WTC11 (cell line): ENCODE measurements around the gene FLT1. TPM values are rescaled to one million over a fixed set of nuclear protein-coding genes. Genes with fewer than 3 reads are reported as not detected.
A peak's percentile ranks its signal among the peaks of the same experiment; 100 is the strongest.

Experiments
- CDX4 ChIP-seq: fragments of 250-450 bp; sonication (Bioruptor Pico); IDR thresholded peaks from 2 replicates; pipeline ENCODE4 v1.9.0; 2021; ENCODE audit warnings: moderate library complexity, mild to moderate bottlenecking, inconsistent platforms, borderline replicate concordance
- CREB1 ChIP-seq: sonication (generic); formaldehyde crosslinking; IDR thresholded peaks from 2 replicates; pipeline ENCODE4 v1.8.0; 2023; ENCODE audit warnings: mild to moderate bottlenecking, missing genetic modification reagents
- CREM ChIP-seq: sonication (generic); formaldehyde crosslinking; IDR thresholded peaks from 2 replicates; pipeline ENCODE4 v1.8.1; 2022; ENCODE audit warnings: mild to moderate bottlenecking, missing genetic modification reagents, moderate library complexity
- E2F4 ChIP-seq: sonication (generic); formaldehyde crosslinking; IDR thresholded peaks from 2 replicates; pipeline ENCODE4 v1.8.1; 2022; ENCODE audit warnings: low read depth, mild to moderate bottlenecking, moderate library complexity, missing genetic modification reagents, borderline replicate concordance
- ETV6 ChIP-seq: sonication (generic); formaldehyde crosslinking; IDR thresholded peaks from 2 replicates; pipeline ENCODE4 v1.8.1; 2022; ENCODE audit warnings: mild to moderate bottlenecking, missing genetic modification reagents
- FOXK1 ChIP-seq: sonication (generic); formaldehyde crosslinking; IDR thresholded peaks from 2 replicates; pipeline ENCODE4 v1.8.0; 2022; ENCODE audit warnings: mild to moderate bottlenecking, moderate library complexity, missing genetic modification reagents
- HMGXB4 ChIP-seq: sonication (generic); formaldehyde crosslinking; IDR thresholded peaks from 2 replicates; pipeline ENCODE4 v1.8.1; 2023; ENCODE audit warnings: mild to moderate bottlenecking, moderate library complexity, missing genetic modification reagents
- JAZF1 ChIP-seq: fragments of 250-450 bp; sonication (Bioruptor Pico); IDR thresholded peaks from 2 replicates; pipeline ENCODE4 v1.9.0; 2021; ENCODE audit warnings: moderate library complexity, mild to moderate bottlenecking, inconsistent platforms
- KAT7 ChIP-seq: sonication (generic); formaldehyde crosslinking; IDR thresholded peaks from 2 replicates; pipeline ENCODE4 v1.8.1; 2023; ENCODE audit warnings: missing genetic modification reagents, mild to moderate bottlenecking, borderline replicate concordance
- MYBL2 ChIP-seq: sonication (generic); formaldehyde crosslinking; IDR thresholded peaks from 2 replicates; pipeline ENCODE4 v1.8.1; 2023; ENCODE audit warnings: mild to moderate bottlenecking, moderate library complexity, missing genetic modification reagents
- NFATC4 ChIP-seq: fragments of 250-450 bp; sonication (Bioruptor Pico); IDR thresholded peaks from 2 replicates; pipeline ENCODE4 v1.9.0; 2021; ENCODE audit warnings: mild to moderate bottlenecking
- NR1H2 ChIP-seq: sonication (generic); formaldehyde crosslinking; IDR thresholded peaks from 2 replicates; pipeline ENCODE4 v1.9.0; 2021; ENCODE audit warnings: mild to moderate bottlenecking, moderate library complexity, missing genetic modification reagents
- RORB ChIP-seq: fragments of 250-450 bp; sonication (Bioruptor Pico); IDR thresholded peaks from 2 replicates; pipeline ENCODE4 v1.9.0; 2021; ENCODE audit warnings: mild to moderate bottlenecking
- SOX15 ChIP-seq: fragments of 250-450 bp; sonication (Bioruptor Pico); IDR thresholded peaks from 2 replicates; pipeline ENCODE4 v1.9.0; 2021; ENCODE audit warnings: mild to moderate bottlenecking
- SP1 ChIP-seq: sonication (generic); formaldehyde crosslinking; conservative IDR thresholded peaks from 2 replicates; pipeline ENCODE4 v1.8.1; 2022; ENCODE audit warnings: missing genetic modification reagents
- ZBTB43 ChIP-seq: sonication (generic); formaldehyde crosslinking; IDR thresholded peaks from 2 replicates; pipeline ENCODE4 v1.8.1; 2023; ENCODE audit warnings: mild to moderate bottlenecking, missing genetic modification reagents
- ZNF138 ChIP-seq: sonication (generic); formaldehyde crosslinking; conservative IDR thresholded peaks from 2 replicates; pipeline ENCODE4 v1.8.1; 2022; ENCODE audit warnings: mild to moderate bottlenecking, moderate library complexity, missing genetic modification reagents
- ZNF263 ChIP-seq: sonication (generic); formaldehyde crosslinking; IDR thresholded peaks from 2 replicates; pipeline ENCODE4 v1.8.1; 2022; ENCODE audit warnings: low read depth, mild to moderate bottlenecking, moderate library complexity, missing genetic modification reagents
- total RNA-seq: library from RNA; stranded (reverse); gene quantifications from 3 replicates; pipeline ENCODE4 v1.2.3, GENCODE V29; 2021
- TF ChIP-seq, protein P1 (sequence below): sonication (generic); formaldehyde crosslinking; IDR thresholded peaks from 2 replicates; pipeline ENCODE4 v1.8.1; 2023; ENCODE audit warnings: mild to moderate bottlenecking, missing genetic modification reagents, moderate library complexity
- TF ChIP-seq, protein P2 (sequence below): fragments of 250-450 bp; sonication (Bioruptor Pico); IDR thresholded peaks from 2 replicates; pipeline ENCODE4 v1.9.0; 2021; ENCODE audit warnings: mild to moderate bottlenecking, borderline replicate concordance
- TF ChIP-seq, protein P3 (sequence below): fragments of 250-450 bp; sonication (Bioruptor Pico); IDR thresholded peaks from 2 replicates; pipeline ENCODE4 v1.9.0; 2021; ENCODE audit warnings: mild to moderate bottlenecking
- TF ChIP-seq, protein P4 (sequence below): sonication (generic); formaldehyde crosslinking; IDR thresholded peaks from 2 replicates; pipeline ENCODE4 v1.8.0; 2022; ENCODE audit warnings: mild to moderate bottlenecking, missing genetic modification reagents

Gene FLT1
- total RNA-seq, 1 experiment from 2014 or later = 66.3 TPM

GRCh38 chr13:28494778-28495537 lies at the start of gene FLT1 (continued):
- 0 out of 2 replicates have a peak, but pooled peaks have one; percentile 40 for TF ChIP-seq ZNF138 (CRISPR knock-in tag)
- no peak for TF ChIP-seq MYBL2 (CRISPR knock-in tag)
- TF ChIP-seq NFATC4 = no peak
- TF ChIP-seq HMGXB4 (CRISPR knock-in tag) = peak; percentile 75; the same call in 1 of the 2 replicates
- 0 out of 2 replicates have a peak, but pooled peaks have one; percentile 32 for TF ChIP-seq ETV6 (CRISPR knock-in tag)
- no peak for TF ChIP-seq RORB (CRISPR knock-in tag)
- TF ChIP-seq CREM (CRISPR knock-in tag) = 0 out of 2 replicates have a peak, but pooled peaks have one; percentile 47
- TF ChIP-seq ZBTB43 (CRISPR knock-in tag) = peak; percentile 89; the same call in 1 of the 2 replicates
- TF ChIP-seq KAT7 (CRISPR knock-in tag) = no peak
- TF ChIP-seq, protein P1, sequence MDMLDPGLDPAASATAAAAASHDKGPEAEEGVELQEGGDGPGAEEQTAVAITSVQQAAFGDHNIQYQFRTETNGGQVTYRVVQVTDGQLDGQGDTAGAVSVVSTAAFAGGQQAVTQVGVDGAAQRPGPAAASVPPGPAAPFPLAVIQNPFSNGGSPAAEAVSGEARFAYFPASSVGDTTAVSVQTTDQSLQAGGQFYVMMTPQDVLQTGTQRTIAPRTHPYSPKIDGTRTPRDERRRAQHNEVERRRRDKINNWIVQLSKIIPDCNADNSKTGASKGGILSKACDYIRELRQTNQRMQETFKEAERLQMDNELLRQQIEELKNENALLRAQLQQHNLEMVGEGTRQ (CRISPR knock-in tag) = no peak
- 0 out of 2 replicates have a peak, but pooled peaks have one; percentile 72 for TF ChIP-seq E2F4 (CRISPR knock-in tag)
- TF ChIP-seq, protein P2, sequence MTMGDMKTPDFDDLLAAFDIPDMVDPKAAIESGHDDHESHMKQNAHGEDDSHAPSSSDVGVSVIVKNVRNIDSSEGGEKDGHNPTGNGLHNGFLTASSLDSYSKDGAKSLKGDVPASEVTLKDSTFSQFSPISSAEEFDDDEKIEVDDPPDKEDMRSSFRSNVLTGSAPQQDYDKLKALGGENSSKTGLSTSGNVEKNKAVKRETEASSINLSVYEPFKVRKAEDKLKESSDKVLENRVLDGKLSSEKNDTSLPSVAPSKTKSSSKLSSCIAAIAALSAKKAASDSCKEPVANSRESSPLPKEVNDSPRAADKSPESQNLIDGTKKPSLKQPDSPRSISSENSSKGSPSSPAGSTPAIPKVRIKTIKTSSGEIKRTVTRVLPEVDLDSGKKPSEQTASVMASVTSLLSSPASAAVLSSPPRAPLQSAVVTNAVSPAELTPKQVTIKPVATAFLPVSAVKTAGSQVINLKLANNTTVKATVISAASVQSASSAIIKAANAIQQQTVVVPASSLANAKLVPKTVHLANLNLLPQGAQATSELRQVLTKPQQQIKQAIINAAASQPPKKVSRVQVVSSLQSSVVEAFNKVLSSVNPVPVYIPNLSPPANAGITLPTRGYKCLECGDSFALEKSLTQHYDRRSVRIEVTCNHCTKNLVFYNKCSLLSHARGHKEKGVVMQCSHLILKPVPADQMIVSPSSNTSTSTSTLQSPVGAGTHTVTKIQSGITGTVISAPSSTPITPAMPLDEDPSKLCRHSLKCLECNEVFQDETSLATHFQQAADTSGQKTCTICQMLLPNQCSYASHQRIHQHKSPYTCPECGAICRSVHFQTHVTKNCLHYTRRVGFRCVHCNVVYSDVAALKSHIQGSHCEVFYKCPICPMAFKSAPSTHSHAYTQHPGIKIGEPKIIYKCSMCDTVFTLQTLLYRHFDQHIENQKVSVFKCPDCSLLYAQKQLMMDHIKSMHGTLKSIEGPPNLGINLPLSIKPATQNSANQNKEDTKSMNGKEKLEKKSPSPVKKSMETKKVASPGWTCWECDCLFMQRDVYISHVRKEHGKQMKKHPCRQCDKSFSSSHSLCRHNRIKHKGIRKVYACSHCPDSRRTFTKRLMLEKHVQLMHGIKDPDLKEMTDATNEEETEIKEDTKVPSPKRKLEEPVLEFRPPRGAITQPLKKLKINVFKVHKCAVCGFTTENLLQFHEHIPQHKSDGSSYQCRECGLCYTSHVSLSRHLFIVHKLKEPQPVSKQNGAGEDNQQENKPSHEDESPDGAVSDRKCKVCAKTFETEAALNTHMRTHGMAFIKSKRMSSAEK = no peak
- TF ChIP-seq CREB1 (CRISPR knock-in tag) = no peak
- 0 out of 2 replicates have a peak, but pooled peaks have one; percentile 21 for TF ChIP-seq FOXK1 (CRISPR knock-in tag)
- TF ChIP-seq ZNF263 (CRISPR knock-in tag) = peak; percentile 18; the same call in 1 of the 2 replicates
- TF ChIP-seq, protein P3, sequence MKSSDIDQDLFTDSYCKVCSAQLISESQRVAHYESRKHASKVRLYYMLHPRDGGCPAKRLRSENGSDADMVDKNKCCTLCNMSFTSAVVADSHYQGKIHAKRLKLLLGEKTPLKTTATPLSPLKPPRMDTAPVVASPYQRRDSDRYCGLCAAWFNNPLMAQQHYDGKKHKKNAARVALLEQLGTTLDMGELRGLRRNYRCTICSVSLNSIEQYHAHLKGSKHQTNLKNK (CRISPR knock-in tag) = no peak
- TF ChIP-seq JAZF1 = no peak
- no peak for TF ChIP-seq CDX4 (CRISPR knock-in tag)
- peak; percentile 90 for TF ChIP-seq SP1 (CRISPR knock-in tag)
- TF ChIP-seq NR1H2 = no peak
- TF ChIP-seq, protein P4, sequence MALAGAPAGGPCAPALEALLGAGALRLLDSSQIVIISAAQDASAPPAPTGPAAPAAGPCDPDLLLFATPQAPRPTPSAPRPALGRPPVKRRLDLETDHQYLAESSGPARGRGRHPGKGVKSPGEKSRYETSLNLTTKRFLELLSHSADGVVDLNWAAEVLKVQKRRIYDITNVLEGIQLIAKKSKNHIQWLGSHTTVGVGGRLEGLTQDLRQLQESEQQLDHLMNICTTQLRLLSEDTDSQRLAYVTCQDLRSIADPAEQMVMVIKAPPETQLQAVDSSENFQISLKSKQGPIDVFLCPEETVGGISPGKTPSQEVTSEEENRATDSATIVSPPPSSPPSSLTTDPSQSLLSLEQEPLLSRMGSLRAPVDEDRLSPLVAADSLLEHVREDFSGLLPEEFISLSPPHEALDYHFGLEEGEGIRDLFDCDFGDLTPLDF (CRISPR knock-in tag) = no peak
- TF ChIP-seq SOX15 = no peak
